Measurements from ENCODE around the gene OR2V1. TPM values are rescaled to one million over a fixed set of nuclear protein-coding genes. Genes with fewer than 3 reads are reported as not detected.

OR2V1 gene
- total and polyA plus RNA-seq, 2 of the 4 experiments (the other 2 are of a cell fraction), result not detected

GRCh38 chr5:181076920-181077319, 54.0 kb downstream of the OR2V1 start:
- ChIA-PET CTCF (no interaction called here), POLR2A (ENCODE audit: unreplicated experiment) (no interaction called here)
- Histone ChIP-seq H3K18ac (ENCODE audit: low read depth, low read length) (no peak overlapping the region), H3K27ac (ENCODE audit: insufficient read depth, low read length) (no peak overlapping the region), H2BK5ac (ENCODE audit: low read depth, low read length, poor library complexity, severe bottlenecking) (no peak overlapping the region), H3K79me1 (ENCODE audit: low read depth in 1 of 2, low read length in 2 of 2) (no peaks in the 10 kb centered on the region), H3K23ac (ENCODE audit: low read depth, low read length) (no peak overlapping the region), H2AK5ac (ENCODE audit: low read depth, low read length) (no peak overlapping the region), H2AFZ (replicated peaks; ENCODE audit: low read length, poor library complexity) (no peak overlapping the region), H3K9me1 (ENCODE audit: insufficient read depth, low read length) (no peaks in the 10 kb centered on the region), H3K9me3 (ENCODE audit: control insufficient read depth, insufficient read depth, low read length) (peaks cover 3% of the 10 kb centered on the region; the same call in 1 of the 2 replicates), H2AK9ac (replicated peaks; ENCODE audit: low read depth, low read length, poor library complexity) (no peak overlapping the region), H4K5ac (ENCODE audit: low read depth, low read length) (no peak overlapping the region), H3K27me3 (ENCODE audit: control insufficient read depth, insufficient read depth, low read length) (no peaks in the 10 kb centered on the region), H3K14ac (replicated peaks; ENCODE audit: low read depth, low read length) (no peak overlapping the region), H3K36me3 (ENCODE audit: control insufficient read depth, insufficient read depth, low read length) (no peaks in the 10 kb centered on the region), H4K91ac (ENCODE audit: insufficient read depth, low read depth, low read length) (no peak overlapping the region), H2BK15ac (ENCODE audit: low read depth, low read length) (no peak overlapping the region), H2BK20ac (ENCODE audit: low read depth, low read length) (no peak overlapping the region), H3K4ac (ENCODE audit: low read depth, low read length) (no peak overlapping the region), H4K20me1 (ENCODE audit: insufficient read depth, low read length) (no peaks in the 10 kb centered on the region), H3K56ac (ENCODE audit: extremely low read depth, insufficient read depth, low read length) (no peak overlapping the region), H3K4me2 (ENCODE audit: low read depth, low read length) (no peak overlapping the region), H3K4me1 (ENCODE audit: control insufficient read depth, insufficient read depth, low read length) (no peaks in the 10 kb centered on the region), H3K9ac (ENCODE audit: low read depth, low read length) (no peak overlapping the region), H4K8ac (ENCODE audit: low read depth in 2 of 2, low read length in 2 of 2) (no peak overlapping the region), H3K4me3 (ENCODE audit: insufficient read depth, low read depth, low read length) (no peak overlapping the region), H2BK120ac (ENCODE audit: low read depth, low read length) (no peak overlapping the region)
- in situ Hi-C loops (cut with MboI; ENCODE audit: low sequenced_read_pairs) (no loop called here), dilution Hi-C loops (cut with HindIII; ENCODE audit: low sequenced_read_pairs, unreplicated experiment) (no loop called here), intact Hi-C loops (cut with micrococcal nuclease) (no loop called here)
- ATAC-seq (ENCODE audit: low read depth) (no peak), DNase-seq (no peak)
- TF ChIP-seq MAZ (IDR thresholded peaks at IDR 0.05; ENCODE audit: borderline replicate concordance, low read depth, low read length), result no peak
- no peak for TF ChIP-seq POLR2A (IDR thresholded peaks at IDR 0.05; ENCODE audit: low read depth, low read length)
- no peak for TF ChIP-seq USF2 (IDR thresholded peaks at IDR 0.05; ENCODE audit: low read depth, low read length)
- TF ChIP-seq RCOR1 (IDR thresholded peaks at IDR 0.05; ENCODE audit: insufficient replicate concordance, low read length), result no peak
- TF ChIP-seq ELK1 (IDR thresholded peaks at IDR 0.05; ENCODE audit: borderline replicate concordance, low read depth, low read length), result no peak
- no peak for TF ChIP-seq RFX5 (IDR thresholded peaks at IDR 0.05; ENCODE audit: low read depth, low read length)
- TF ChIP-seq BHLHE40 (IDR thresholded peaks at IDR 0.05; ENCODE audit: low read depth, low read length), result no peak
- no peak for TF ChIP-seq CTCF (conservative IDR thresholded peaks at IDR 0.05; ENCODE audit: low read depth, low read length)
- TF ChIP-seq SMC3 (IDR thresholded peaks at IDR 0.05; ENCODE audit: low read depth, low read length), result no peak
- BruUV-seq (replicated peaks), result no TSS peak
